GM18873 (cell line): ENCODE results near the gene SLC27A1.
"Not testable (repeated sequence)": the region's sequence is repeated elsewhere in the genome, so short reads cannot be mapped to it uniquely, and the experiment has no call there.

Experiments used
- ATAC-seq: cut with Tn5 transposase; IDR thresholded peaks from one replicate; pipeline ENCODE4 v1.9.1; 2021; ENCODE audit warnings: mild to moderate bottlenecking, moderate library complexity, moderate number of reproducible peaks; ENCODE audit not compliant: unreplicated experiment, low FRiP score

Gene SLC27A1

GRCh38 chr19:17484520-17485185 is 14.3 kb downstream of the SLC27A1 start:
- ATAC-seq, result no peak

- ATAC-seq, result no peak
Observed at GRCh38 chr19:17486545-17487240, 16.4 kb downstream of the SLC27A1 start.

DNA sequence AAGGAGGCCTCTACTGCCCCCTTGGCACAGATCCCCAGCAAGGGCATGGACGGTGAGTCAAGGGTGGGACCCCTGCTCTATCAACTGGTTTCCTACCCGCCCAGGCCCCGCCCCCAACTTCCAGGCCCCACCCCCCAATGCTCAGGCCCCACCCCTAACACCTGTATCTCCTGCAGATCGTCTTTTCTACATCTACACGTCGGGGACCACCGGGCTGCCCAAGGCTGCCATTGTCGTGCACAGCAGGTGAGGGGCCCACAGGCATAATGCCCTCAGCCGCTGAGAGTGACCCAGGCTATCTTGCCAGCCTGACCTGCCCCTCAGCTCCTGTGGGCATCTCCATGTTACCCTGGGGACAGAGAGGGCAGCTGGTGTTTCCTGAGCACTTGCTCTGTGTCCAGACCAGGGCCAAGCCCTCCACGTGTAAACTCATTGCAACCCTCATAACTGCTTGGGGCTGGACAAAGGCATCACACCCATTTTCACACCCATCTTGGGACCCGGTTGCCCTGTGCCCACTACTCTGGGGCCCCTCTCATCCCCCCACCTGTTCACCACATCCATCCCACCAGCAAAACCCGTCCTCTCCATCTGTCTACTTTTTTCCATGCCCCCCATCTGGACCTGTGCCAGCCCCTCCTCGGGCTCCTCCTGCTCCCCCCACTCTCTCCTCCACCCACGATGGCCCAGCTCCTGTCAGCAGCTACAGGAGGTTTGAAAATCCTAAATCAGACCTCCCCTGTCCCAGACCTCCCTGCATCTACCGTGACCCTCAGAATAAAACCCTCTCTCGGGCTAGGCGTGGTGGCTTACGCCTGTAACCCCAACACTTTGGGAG is 17.2 kb downstream of the SLC27A1 start:
- no peak for ATAC-seq

DNA sequence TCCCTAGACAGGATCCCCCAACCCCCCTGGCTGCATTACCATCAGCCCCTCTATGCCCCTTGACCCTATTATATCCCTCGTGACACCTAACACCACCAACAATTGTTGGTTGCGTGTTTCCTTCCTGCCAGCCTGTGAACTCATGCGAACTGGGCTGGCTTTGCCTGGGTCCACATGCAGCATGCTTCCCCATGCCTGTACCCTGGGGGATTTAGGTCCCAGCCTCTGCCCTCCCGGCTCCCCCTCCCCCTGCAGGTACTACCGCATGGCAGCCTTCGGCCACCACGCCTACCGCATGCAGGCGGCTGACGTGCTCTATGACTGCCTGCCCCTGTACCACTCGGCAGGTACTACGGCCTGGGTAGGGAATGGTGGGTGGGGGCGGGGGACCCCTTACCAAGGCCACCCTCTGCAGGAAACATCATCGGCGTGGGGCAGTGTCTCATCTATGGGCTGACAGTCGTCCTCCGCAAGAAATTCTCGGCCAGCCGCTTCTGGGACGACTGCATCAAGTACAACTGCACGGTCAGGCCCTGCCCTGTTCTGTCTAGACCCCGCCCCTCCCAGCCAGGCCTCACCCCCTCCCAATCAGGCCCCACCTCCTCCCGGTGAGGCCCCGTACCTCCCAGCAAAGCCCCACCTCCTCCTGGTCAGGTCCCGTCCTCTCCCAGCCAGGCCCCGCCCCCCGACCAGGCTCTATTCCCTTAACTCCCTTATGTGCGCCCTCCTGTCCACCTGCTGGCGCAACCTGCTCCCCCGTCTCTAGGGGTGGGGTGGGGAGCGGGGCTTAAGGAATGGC is 18.5 kb downstream of the SLC27A1 start:
- ATAC-seq, result no peak

DNA sequence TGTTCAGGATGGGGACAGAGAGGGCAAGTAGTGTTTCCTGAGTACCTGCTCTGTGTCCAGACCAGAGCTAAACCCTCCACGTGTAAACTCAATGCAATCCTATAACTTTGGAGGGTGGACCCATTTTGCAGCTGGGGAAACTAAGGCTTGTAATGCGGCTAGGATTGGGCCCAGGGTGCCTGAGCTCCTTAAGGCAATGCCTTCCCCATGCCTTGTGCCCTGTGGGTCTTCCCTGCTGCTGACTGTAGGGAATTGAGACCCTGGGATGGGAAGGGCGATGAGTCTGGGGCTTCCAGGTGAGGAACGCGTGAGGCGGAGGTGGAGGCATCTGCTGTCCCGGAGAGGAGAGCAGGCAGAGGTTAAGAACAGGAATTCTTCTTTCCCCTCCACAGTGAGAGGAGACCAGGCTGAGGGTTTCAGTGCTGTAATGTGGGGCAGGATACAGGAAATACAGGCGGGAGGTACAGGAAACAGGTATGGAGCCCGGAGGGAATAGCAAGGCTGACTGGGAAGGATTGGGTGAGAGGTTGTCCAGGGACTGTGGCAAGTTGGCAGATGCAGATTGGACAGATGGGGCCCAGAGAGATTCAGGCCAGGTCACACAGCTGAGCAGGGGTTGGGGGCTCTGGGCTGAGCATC is 19.2 kb downstream of the SLC27A1 start:
- ATAC-seq, result no peak

DNA sequence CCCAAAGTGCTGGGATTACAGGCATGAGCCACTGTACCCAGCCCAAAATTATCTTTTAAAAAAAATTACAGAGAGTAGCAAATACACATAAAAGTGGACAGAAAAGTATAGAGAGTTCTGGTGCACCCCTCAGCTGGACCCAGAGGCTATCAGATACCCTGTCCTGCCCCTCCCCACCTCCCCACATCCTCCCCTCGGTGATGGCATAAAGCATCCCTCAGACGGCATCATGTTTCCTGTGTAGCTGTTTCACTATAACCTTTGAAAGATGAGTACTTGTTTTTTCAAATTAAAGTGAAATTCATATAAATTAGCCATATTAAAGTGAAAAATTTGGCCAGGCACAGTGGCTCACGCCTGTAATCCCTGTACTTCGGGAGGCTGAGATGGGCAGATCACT is 20.1 kb downstream of the SLC27A1 start:
- no peak for ATAC-seq

DNA sequence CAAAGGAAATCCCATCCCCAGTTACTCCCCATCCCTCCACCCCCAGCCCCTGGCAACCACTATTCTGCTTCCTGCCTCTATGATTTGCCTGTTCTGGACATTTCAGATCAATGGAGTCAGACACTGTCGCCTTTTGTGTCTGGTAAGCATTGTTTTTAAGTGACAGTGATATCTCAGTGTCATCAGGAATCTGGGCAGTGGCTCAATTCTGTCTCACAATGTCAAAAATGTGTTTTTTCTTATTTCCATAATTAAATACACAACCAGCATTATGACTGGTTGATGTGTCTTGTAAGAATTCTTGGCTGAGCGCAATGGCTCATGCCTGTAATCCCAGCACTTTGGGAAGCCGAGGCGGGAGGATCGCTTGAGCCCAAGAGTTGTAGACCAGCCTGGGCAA is 21.0 kb downstream of the SLC27A1 start:
- ATAC-seq, result no peak

DNA sequence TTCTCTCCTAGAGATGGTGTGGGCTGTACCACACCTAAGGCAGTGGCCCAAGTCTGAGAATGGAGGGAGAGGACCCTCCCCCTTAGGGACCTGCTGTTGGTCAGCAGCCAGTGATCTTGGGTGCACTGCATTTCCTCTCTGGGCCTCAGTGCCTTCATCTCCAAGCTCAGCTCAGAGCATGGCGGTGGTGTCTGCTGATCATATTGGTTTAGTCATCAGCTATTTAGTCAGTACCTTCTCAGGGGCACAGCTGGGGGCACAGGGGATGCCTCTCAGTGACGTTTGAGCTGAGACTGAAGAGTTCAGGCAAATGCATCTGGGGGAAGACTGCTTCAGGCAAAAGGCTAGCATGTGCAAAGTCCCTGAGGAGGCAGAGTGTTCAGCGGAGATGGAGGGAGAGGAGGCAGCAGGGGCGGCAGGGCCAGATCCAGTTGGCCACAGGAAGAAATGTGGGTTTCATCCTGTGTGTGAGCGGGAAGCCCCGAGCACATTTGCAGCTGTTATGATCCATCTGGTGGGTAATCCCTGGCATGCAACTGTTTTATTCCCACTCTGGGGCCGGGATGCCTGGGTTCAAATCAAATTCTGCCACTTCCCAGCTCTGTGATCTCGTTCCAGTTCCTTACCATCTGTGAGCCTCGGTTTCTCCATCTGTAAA is 25.4 kb downstream of the SLC27A1 start:
- no peak for ATAC-seq

GRCh38 chr19:17496337-17496997 is 26.1 kb downstream of the SLC27A1 start:
- ATAC-seq, result peak; percentile 50

- no peak for ATAC-seq
Observed at GRCh38 chr19:17497149-17497798, 26.9 kb downstream of the SLC27A1 start.

- not testable (repeated sequence) for ATAC-seq
Observed at GRCh38 chr19:17499025-17499424, 28.7 kb downstream of the SLC27A1 start.

DNA sequence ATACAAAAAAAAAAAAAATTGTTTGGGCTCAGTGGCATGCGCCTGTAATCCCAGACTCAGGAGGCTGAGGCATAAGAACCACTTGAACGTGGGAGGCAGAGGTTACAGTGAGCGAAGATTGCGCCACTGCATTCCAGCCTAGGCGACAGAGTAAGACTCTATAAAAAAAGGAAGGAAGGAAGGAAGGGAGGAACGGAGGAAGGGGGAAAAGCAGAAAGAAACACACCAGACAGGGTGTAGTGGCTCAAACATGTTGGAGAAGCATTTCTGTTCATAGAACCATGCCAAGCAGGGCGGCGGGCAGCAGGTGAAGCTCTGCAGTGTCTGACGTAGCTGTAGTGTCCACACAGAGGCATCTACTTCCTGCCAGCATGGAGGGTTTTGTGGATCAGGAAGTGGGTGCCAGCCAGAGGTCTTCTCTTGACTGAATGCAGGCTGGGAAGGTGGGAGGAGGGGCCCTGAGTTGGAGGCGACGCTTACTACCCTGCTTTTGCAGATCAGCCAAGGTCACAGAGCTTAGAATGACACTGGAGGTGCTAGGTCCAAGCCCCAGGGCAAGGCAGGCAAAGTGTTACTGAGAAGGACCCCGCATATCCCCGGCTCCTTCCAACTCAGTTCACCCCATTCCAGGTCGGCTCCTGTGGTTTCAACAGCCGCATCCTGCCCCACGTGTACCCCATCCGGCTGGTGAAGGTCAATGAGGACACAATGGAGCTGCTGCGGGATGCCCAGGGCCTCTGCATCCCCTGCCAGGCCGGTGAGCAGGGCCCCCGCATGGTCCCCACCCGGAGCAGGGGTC is 29.5 kb downstream of the SLC27A1 start:
- no peak for ATAC-seq

DNA sequence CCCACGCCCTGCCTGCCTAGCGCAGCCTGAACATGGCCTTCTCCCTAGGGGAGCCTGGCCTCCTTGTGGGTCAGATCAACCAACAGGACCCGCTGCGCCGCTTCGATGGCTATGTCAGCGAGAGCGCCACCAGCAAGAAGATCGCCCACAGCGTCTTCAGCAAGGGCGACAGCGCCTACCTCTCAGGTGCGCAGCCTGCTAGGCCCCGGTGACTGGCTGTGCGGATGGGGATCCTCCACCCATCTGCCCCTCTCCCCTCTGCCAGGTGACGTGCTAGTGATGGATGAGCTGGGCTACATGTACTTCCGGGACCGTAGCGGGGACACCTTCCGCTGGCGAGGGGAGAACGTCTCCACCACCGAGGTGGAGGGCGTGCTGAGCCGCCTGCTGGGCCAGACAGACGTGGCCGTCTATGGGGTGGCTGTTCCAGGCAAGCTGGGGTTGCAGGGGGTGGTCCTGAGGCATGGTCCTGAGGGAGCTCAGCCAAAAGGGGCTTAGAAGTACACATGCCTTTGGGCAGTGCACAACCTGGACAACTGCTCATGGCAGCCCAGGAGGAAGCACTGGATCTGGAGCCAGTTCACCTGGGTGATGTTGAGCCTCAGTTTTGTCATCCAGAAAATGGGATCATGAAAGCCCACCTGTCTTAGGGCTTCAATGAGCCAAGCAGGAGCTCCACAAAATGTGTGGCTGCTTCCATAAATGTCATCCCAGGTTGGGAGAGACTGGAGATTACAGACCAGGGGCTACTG is 30.3 kb downstream of the SLC27A1 start:
- no peak for ATAC-seq

- ATAC-seq, result no peak
Observed at GRCh38 chr19:17503240-17503639, 32.9 kb downstream of the SLC27A1 start.

DNA sequence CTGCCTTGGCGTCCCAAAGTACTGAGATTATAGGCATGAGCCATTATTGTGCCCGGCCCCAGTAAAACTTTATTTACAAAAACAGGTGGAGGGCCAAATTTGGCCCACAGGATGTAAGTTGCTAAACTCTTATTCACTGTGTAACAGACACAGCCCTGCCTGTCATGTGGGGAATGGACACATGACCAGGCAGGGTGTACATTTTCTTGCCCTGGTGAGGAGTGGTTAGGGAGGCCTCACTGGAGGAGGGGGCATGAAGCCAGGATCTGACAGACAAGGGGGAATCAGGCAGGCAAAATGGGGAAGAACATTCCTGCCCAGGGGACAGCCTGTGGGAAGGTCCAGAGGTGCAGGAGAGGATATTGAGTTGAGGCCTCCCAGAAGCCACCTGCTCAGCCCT is 33.7 kb downstream of the SLC27A1 start:
- ATAC-seq, result no peak

DNA sequence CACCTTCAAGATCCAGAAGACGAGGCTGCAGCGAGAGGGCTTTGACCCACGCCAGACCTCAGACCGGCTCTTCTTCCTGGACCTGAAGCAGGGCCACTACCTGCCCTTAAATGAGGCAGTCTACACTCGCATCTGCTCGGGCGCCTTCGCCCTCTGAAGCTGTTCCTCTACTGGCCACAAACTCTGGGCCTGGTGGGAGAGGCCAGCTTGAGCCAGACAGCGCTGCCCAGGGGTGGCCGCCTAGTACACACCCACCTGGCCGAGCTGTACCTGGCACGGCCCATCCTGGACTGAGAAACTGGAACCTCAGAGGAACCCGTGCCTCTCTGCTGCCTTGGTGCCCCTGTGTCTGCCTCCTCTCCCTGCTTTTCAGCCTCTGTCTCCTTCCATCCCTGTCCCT is 34.1 kb downstream of the SLC27A1 start:
- ATAC-seq, result no peak

DNA sequence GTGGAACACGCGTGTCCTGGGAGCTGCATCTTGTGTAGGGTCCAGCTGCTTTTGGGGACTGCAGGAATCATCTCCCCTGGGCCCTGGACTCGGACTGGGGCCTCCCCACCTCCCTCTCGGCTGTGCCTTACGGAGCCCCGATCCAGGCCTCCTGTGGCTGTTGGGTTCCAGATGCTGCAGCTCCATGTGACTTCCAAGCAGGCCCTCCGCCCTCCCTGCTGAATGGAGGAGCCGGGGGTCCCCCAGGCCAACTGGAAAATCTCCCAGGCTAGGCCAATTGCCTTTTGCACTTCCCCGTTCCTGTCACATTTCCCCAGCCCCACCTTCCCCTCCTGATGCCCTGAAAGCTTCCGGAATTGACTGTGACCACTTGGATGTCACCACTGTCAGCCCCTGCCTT is 34.9 kb downstream of the SLC27A1 start:
- ATAC-seq, result no peak
